Ishikawa (cell line): ENCODE measurements around the gene BCCIP.

Experiments
- CREB1 ChIP-seq: IDR thresholded peaks from 2 replicates; pipeline ENCODE4 v1.6.1; 2012; ENCODE audit warnings: low read depth
- TCF12 ChIP-seq: IDR thresholded peaks from 2 replicates; pipeline ENCODE4 v1.6.1; 2012; ENCODE audit warnings: low read depth

DNA sequence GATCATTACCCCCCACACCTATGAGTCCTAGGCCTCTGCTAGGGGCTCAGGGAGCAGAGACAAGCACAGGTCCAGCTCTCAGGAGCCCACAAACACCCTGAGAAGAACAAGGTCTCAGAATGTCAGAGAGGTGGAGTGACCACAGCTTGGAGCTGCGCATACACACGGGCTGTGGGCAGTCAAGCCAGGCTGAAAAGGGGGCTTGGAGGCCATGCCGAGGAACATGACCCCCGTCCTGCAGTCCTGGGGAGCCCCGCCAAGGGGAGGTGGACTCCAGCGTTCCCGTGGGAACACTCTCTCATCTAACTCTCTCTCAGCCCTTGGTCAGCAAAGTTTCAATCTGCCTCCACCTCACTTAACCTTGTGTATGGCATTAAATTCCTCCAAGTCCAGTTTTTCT is 39.9 kb upstream of the BCCIP start:
- TF ChIP-seq CREB1 (no peak), TCF12 (no peak)
